ENCODE results near the gene ARHGAP21. TPM values are rescaled to one million over a fixed set of nuclear protein-coding genes. Genes with fewer than 3 reads are reported as not detected.

ARHGAP21 gene
- total RNA-seq, 1 experiment from 2014 or later = 59.4 TPM

DNA sequence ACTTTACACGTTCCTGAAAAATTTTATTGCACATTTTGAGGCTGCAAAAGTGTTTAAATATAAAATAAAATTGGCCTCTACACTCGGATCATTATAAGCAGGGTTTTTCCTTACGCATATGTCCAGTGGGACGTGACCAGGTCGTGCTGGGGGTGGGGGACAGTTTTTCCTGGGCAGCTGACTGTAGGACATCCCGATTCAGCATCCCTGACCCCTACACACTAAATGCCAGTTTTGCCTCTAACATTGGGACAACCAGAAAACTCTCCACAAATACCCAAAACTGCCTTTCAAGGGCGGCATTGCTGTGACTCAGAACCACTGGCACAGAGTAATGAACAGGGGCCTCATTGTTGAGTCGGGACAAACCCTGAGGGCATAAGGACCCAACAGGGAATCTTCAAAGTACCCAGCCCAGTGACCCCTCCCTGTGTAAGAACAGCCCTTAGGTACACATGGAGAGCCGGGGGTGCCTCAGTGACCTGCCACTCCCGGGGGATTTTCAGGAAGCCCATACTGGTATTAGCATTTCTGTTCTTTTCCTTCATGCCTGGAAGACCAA is 170.6 kb downstream of the ARHGAP21 start:
- H4K8ac ChIP-seq (replicated peaks; ENCODE audit: insufficient read length, low read depth, low read length) = no peak overlapping the region
- no peak overlapping the region for H4K5ac ChIP-seq (ENCODE audit: insufficient read length, low read depth, low read length)
- H3K9me3 ChIP-seq (ENCODE audit: control insufficient read depth, low read depth, low read length) = no peaks in the 10 kb centered on the region
- H2BK15ac ChIP-seq (ENCODE audit: low read depth, low read length) = no peak overlapping the region
- H3K27me3 ChIP-seq (ENCODE audit: insufficient read depth, low read length) = no peaks in the 10 kb centered on the region
- DNase-seq = no peak
- Mint-ChIP-seq H3K4me1 (peaks cover 25 to 27% of the 10 kb centered on the region in 2 experiments), H3K27me3 (ENCODE audit: low read depth) (peaks cover 10% of the 10 kb centered on the region), H3K36me3 (ENCODE audit: insufficient read depth in 1 of 3, low read depth in 3 of 3) (no peaks in the 10 kb centered on the region), H3K27ac (no peak overlapping the region), H3K9me3 (no peaks in the 10 kb centered on the region), H3K4me3 (no peak overlapping the region)
- H4K20me1 ChIP-seq (ENCODE audit: control insufficient read depth, insufficient read depth, insufficient read length) = no peaks in the 10 kb centered on the region
- no peak overlapping the region for H2AK5ac ChIP-seq (ENCODE audit: insufficient read length, low read length)
- no CpG with 5 or more reads among the region's 10 CpGs for WGBS (ENCODE audit: extremely low coverage, insufficient read length, low lambda C conversion rate)
- H3K9ac ChIP-seq (ENCODE audit: extremely low read depth, insufficient read length, low read length) = no peak overlapping the region
- no peak overlapping the region for H3K56ac ChIP-seq (ENCODE audit: insufficient read length, low read depth, low read length)
- no peak overlapping the region for H2BK20ac ChIP-seq (ENCODE audit: low read depth, low read length, poor library complexity, severe bottlenecking)
- no peak overlapping the region for H3T11ph ChIP-seq (ENCODE audit: low read length)
- H2AFZ ChIP-seq (ENCODE audit: low read length) = no peak overlapping the region
- no peaks in the 10 kb centered on the region for H3K79me1 ChIP-seq (ENCODE audit: insufficient read depth, low read depth, low read length, poor library complexity, severe bottlenecking)
- H3K4me1 ChIP-seq (ENCODE audit: insufficient read depth, low read length) = no peaks in the 10 kb centered on the region
- no peak overlapping the region for H3K18ac ChIP-seq (ENCODE audit: insufficient read length, low read depth, low read length)
- no peak overlapping the region for H3K23ac ChIP-seq (ENCODE audit: insufficient read length, low read depth, low read length)
- no peak overlapping the region for H3K4me2 ChIP-seq (ENCODE audit: insufficient read depth, insufficient read length, low read length)
- TF ChIP-seq, protein P1, sequence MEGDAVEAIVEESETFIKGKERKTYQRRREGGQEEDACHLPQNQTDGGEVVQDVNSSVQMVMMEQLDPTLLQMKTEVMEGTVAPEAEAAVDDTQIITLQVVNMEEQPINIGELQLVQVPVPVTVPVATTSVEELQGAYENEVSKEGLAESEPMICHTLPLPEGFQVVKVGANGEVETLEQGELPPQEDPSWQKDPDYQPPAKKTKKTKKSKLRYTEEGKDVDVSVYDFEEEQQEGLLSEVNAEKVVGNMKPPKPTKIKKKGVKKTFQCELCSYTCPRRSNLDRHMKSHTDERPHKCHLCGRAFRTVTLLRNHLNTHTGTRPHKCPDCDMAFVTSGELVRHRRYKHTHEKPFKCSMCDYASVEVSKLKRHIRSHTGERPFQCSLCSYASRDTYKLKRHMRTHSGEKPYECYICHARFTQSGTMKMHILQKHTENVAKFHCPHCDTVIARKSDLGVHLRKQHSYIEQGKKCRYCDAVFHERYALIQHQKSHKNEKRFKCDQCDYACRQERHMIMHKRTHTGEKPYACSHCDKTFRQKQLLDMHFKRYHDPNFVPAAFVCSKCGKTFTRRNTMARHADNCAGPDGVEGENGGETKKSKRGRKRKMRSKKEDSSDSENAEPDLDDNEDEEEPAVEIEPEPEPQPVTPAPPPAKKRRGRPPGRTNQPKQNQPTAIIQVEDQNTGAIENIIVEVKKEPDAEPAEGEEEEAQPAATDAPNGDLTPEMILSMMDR (conservative IDR thresholded peaks at IDR 0.05) = no peak
- no peak overlapping the region for H2BK12ac ChIP-seq (ENCODE audit: insufficient read length, low read depth, low read length)
- no peak overlapping the region for H2BK120ac ChIP-seq (ENCODE audit: low read depth, low read length, poor library complexity, severe bottlenecking)
- H3K4ac ChIP-seq (ENCODE audit: low read depth, low read length) = no peak overlapping the region
- H3K23me2 ChIP-seq (ENCODE audit: insufficient read length, low read depth, low read length, poor library complexity, severe bottlenecking) = no peaks in the 10 kb centered on the region
- no peak overlapping the region for H3K27ac ChIP-seq (ENCODE audit: insufficient read length, low read depth, low read length)
- H4K91ac ChIP-seq (ENCODE audit: insufficient read length, low read depth, low read length) = no peak overlapping the region
- no peak overlapping the region for H2BK5ac ChIP-seq (ENCODE audit: insufficient read length, low read length)
- no peak overlapping the region for H3K14ac ChIP-seq (ENCODE audit: insufficient read depth, low read length)
- no peaks in the 10 kb centered on the region for H3K79me2 ChIP-seq (ENCODE audit: insufficient read depth, low read length)

All from H9 (cell line).